Naive B cell (primary cell): ENCODE measurements around the gene CUEDC1. TPM values are rescaled to one million over a fixed set of nuclear protein-coding genes. Genes with fewer than 3 reads are reported as not detected.

Experiments
- ATAC-seq, 2 donors: fragments of 150-1000 bp; cut with Tn5 transposase; 2 replicates each; pipeline ENCODE4 v1.10.0; 2021; ENCODE audit warnings: low read depth in 2 of 2, mild to moderate bottlenecking in 2 of 2, moderate library complexity in 2 of 2
- DNase-seq: peaks from one replicate; pipeline ENCODE4 v3.0.0; 2022
- H3K27ac Mint-ChIP-seq, 6 donors: one replicate each; pipeline ENCODE4 v1.8.0; 2020 to 2022; ENCODE audit warnings: mild to moderate bottlenecking in 6 of 6, mixed read lengths in 6 of 6, moderate library complexity in 5 of 6, inconsistent platforms in 2 of 6
- H3K27me3 Mint-ChIP-seq, 3 donors: one replicate each; pipeline ENCODE4 v1.8.0; 2021 to 2022; ENCODE audit warnings: mixed read lengths in 3 of 3, mild to moderate bottlenecking in 1 of 3
- H3K36me3 Mint-ChIP-seq, 2 donors: one replicate each; pipeline ENCODE4 v1.8.0; 2020 to 2022; ENCODE audit warnings: mixed read lengths in 2 of 2, inconsistent platforms in 1 of 2, mild to moderate bottlenecking in 1 of 2
- H3K4me1 Mint-ChIP-seq, 3 donors: one replicate each; pipeline ENCODE4 v1.8.0; 2020 to 2022; ENCODE audit warnings: mixed read lengths in 3 of 3, inconsistent platforms in 1 of 3, mild to moderate bottlenecking in 1 of 3, moderate library complexity in 1 of 3
- H3K4me3 Mint-ChIP-seq, 8 donors: one replicate each; pipeline ENCODE4 v1.8.0; 2020 to 2022; ENCODE audit warnings: mild to moderate bottlenecking in 8 of 8, mixed read lengths in 8 of 8, moderate library complexity in 8 of 8, inconsistent platforms in 2 of 8
- H3K9me3 Mint-ChIP-seq, 7 donors: one replicate each; pipeline ENCODE4 v1.8.0; 2020 to 2022; ENCODE audit warnings: mixed read lengths in 7 of 7, mild to moderate bottlenecking in 5 of 7, inconsistent platforms in 2 of 7, moderate library complexity in 1 of 7
- polyA plus RNA-seq, 6 donors: library from polyadenylated mRNA; unstranded; fragments of 300-500 nt; fragmentation: Illumina TruSeq; gene quantifications; one replicate each; pipeline ENCODE4 v1.2.3, GENCODE V29; 2021; ENCODE audit warnings: low read depth in 6 of 6

Gene CUEDC1
- polyA plus RNA-seq, 6 donors from 2014 or later = not detected

DNA sequence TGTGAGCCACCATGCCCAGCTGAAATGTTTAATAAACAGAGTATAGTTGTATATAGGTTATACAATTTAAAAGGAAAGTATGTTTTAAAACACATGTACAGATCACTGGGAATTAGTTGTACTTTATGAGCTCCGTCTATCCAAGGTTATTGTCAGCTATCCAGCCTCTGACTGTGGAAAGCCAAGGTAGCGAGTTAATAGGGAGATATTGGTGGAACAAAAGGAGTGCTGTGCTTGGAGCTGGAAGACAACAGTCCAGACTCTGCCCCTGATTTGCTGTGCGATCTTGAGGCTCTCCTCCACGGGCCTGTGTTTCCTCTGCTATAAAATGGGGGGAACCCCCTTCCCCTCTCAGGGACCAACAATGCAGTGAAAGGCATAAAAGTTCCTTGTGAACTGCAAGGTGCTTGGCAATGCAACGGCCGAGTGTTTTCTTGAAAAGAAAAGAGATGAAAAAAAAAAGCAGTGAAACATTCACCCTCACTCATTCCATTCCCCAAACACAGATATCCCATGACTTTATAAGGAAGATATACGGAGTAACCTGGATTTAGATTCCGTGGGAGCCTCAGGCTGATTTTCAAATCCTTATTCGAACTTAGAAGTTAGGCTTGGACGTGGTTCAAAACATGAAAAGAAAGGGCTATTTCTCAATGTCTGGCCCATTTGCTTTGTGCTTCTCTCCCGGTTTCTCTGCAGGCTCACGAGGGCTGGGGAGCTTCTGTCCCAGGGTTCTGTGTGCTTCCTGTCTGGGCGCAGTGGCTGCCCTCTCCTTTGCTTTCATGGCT, 34.1 kb downstream of the CUEDC1 start:
- peaks cover 0 to 4% (median 3%) of the 10 kb centered on the region in 3 donors for H3K4me1 Mint-ChIP-seq

GRCh38 chr17:57919918-57920317, 35.3 kb downstream of the CUEDC1 start:
- DNase-seq (no peak), ATAC-seq (no peak)
- Mint-ChIP-seq H3K36me3 (no peaks in the 10 kb centered on the region), H3K27ac (no peak overlapping the region), H3K4me3 (no peak overlapping the region), H3K9me3 (no peaks in the 10 kb centered on the region), H3K4me1 (peaks cover 0 to 4% (median 4%) of the 10 kb centered on the region in 3 donors), H3K27me3 (peaks cover 28 to 51% (median 37%) of the 10 kb centered on the region in 3 donors)

More for the DNA sequence above, 34.1 kb downstream of the CUEDC1 start:
- ATAC-seq = no peak
- no peak overlapping the region for H3K27ac Mint-ChIP-seq
- H3K4me3 Mint-ChIP-seq = no peak overlapping the region
- no peaks in the 10 kb centered on the region for H3K9me3 Mint-ChIP-seq
- H3K36me3 Mint-ChIP-seq = no peaks in the 10 kb centered on the region
- peaks cover 40 to 63% (median 47%) of the 10 kb centered on the region in 3 donors for H3K27me3 Mint-ChIP-seq
- no peak for DNase-seq

- no peak for ATAC-seq
- H3K36me3 Mint-ChIP-seq = no peaks in the 10 kb centered on the region
- no peak for DNase-seq
- peaks cover 35 to 46% (median 35%) of the 10 kb centered on the region in 3 donors for H3K27me3 Mint-ChIP-seq
- peaks cover 0 to 4% (median 4%) of the 10 kb centered on the region in 3 donors for H3K4me1 Mint-ChIP-seq
- no peak overlapping the region for H3K27ac Mint-ChIP-seq
- no peak overlapping the region for H3K4me3 Mint-ChIP-seq
- no peaks in the 10 kb centered on the region for H3K9me3 Mint-ChIP-seq
Observed at GRCh38 chr17:57918017-57918895, 37.0 kb downstream of the CUEDC1 start.

GRCh38 chr17:57916925-57917858, 38.0 kb downstream of the CUEDC1 start:
- ATAC-seq (peak; percentile 48 to 74), DNase-seq (peak; percentile 24)
- Mint-ChIP-seq H3K4me1 (peaks cover 0 to 4% (median 4%) of the 10 kb centered on the region in 3 donors), H3K27me3 (peaks cover 27 to 40% (median 36%) of the 10 kb centered on the region in 3 donors), H3K27ac (peak overlapping the region in 1 of 6 donors; percentile 28), H3K9me3 (no peaks in the 10 kb centered on the region), H3K36me3 (no peaks in the 10 kb centered on the region), H3K4me3 (no peak overlapping the region)

- Mint-ChIP-seq H3K9me3 (no peaks in the 10 kb centered on the region), H3K4me3 (no peak overlapping the region), H3K36me3 (no peaks in the 10 kb centered on the region), H3K4me1 (peaks cover 0 to 4% (median 4%) of the 10 kb centered on the region in 3 donors), H3K27ac (peak overlapping the region in 1 of 6 donors; percentile 83), H3K27me3 (peaks cover 29 to 41% (median 32%) of the 10 kb centered on the region in 3 donors)
- DNase-seq (no peak), ATAC-seq (no peak)
Observed at GRCh38 chr17:57915985-57916757, 39.0 kb downstream of the CUEDC1 start.

DNA sequence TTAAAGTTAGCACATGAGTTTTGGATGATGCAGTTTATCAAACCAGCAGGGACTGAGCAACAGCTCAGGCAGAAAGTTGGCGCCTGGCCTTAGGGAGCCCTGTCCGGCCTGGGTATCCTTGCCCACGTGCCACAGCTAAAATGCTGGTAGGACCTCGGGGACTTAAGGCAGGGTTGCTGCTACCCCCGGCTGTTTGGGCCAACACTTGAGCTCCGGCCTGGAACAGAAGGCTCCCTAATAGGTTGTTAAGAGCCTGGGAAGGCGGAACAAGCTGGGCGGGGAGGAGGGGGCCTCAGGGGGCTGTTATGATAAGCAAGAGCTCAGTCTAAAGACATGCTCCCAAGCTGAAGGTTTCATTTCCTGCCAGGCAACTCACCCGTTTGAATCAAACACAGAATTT, 39.7 kb downstream of the CUEDC1 start:
- DNase-seq (no peak), ATAC-seq (no peak)
- H3K27me3 Mint-ChIP-seq = peaks cover 32 to 44% (median 34%) of the 10 kb centered on the region in 3 donors
- peaks cover 0 to 4% (median 4%) of the 10 kb centered on the region in 3 donors for H3K4me1 Mint-ChIP-seq
- no peak overlapping the region for H3K27ac Mint-ChIP-seq
- no peaks in the 10 kb centered on the region for H3K9me3 Mint-ChIP-seq
- H3K4me3 Mint-ChIP-seq = no peak overlapping the region
- H3K36me3 Mint-ChIP-seq = no peaks in the 10 kb centered on the region

GRCh38 chr17:57914273-57915142, 40.7 kb downstream of the CUEDC1 start:
- Mint-ChIP-seq H3K27me3 (peaks cover 34 to 44% (median 42%) of the 10 kb centered on the region in 3 donors), H3K36me3 (no peaks in the 10 kb centered on the region), H3K27ac (peak overlapping the region in 1 of 6 donors; percentile 15), H3K4me1 (peaks cover 0 to 4% (median 4%) of the 10 kb centered on the region in 3 donors), H3K4me3 (no peak overlapping the region), H3K9me3 (no peaks in the 10 kb centered on the region)
- DNase-seq = no peak
- ATAC-seq = no peak

GRCh38 chr17:57913575-57914272, 41.5 kb downstream of the CUEDC1 start:
- ATAC-seq (no peak), DNase-seq (no peak)
- H3K36me3 Mint-ChIP-seq = no peaks in the 10 kb centered on the region
- H3K27me3 Mint-ChIP-seq = peaks cover 35 to 47% (median 45%) of the 10 kb centered on the region in 3 donors
- no peak overlapping the region for H3K4me3 Mint-ChIP-seq
- H3K9me3 Mint-ChIP-seq = no peaks in the 10 kb centered on the region
- peaks cover 0 to 4% (median 4%) of the 10 kb centered on the region in 3 donors for H3K4me1 Mint-ChIP-seq
- H3K27ac Mint-ChIP-seq = no peak overlapping the region

DNA sequence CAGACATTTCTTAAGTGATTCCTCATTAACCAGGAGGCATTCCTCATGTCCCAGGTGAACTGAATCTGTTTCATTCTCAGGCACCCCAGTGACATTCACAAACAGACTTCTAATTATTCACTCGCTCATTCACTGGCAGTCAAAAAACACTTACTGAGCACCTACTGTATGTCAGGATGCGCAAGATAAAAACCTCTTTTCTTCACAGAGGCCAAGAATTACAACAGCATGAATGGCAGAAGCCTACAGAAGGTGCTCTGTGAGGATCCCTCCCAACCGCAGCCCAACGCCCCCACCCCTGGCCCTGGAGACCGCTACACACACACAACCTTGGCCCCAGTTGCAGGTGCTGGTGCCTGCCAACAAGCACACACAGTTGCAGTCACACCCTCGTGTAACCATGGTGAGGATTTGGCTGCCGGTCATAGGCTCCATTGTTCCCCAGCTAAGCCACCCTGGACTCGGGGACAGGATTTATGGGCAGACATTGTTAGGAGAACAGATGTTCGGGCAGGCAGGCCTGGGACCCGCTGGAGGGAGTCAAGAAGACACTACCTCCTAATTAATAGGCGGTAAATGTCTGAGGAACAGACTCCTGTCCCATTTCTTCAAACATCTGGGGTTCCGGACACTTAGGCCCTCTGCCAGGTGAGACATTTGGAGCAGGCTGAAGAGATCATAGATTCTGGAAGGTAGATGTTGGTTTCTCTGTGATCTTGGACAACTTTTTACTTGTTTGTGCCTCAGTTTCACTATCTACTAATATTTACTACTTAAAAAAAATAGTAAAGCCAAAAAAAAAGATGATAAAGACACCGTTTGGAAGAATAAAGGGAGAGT, 43.2 kb downstream of the CUEDC1 start:
- Mint-ChIP-seq H3K4me3 (no peak overlapping the region), H3K27ac (peak overlapping the region in 1 of 6 donors; percentile 47), H3K4me1 (peaks cover 0 to 4% (median 4%) of the 10 kb centered on the region in 3 donors), H3K9me3 (no peaks in the 10 kb centered on the region), H3K27me3 (peaks cover 38 to 61% (median 49%) of the 10 kb centered on the region in 3 donors), H3K36me3 (no peaks in the 10 kb centered on the region)
- no peak for ATAC-seq
- DNase-seq = no peak
